GM12878 (cell line): Measurements from ENCODE around the gene SEMA5A.

Experiments
- CHD1 ChIP-seq: IDR thresholded peaks from 2 replicates; pipeline ENCODE4 v1.6.1; 2012; ENCODE audit warnings: low read depth, low read length, improper control_type of control experiment
- HCFC1 ChIP-seq: fragments of 150-350 bp; IDR thresholded peaks from 2 replicates; pipeline ENCODE4 v1.6.1; 2014; ENCODE audit warnings: low read length
- POLR2A ChIP-seq: IDR thresholded peaks from 2 replicates; pipeline ENCODE4 v1.6.1; 2011; ENCODE audit warnings: low read depth, mild to moderate bottlenecking, low read length
- POLR2AphosphoS5 ChIP-seq: IDR thresholded peaks from 2 replicates; pipeline ENCODE4 v1.6.1; 2011; ENCODE audit warnings: mild to moderate bottlenecking, low read length, inconsistent platforms
- SMAD5 ChIP-seq: IDR thresholded peaks from 2 replicates; pipeline ENCODE4 v1.6.1; 2016; ENCODE audit warnings: antibody characterized with exemption, low read depth
- TCF7 ChIP-seq: IDR thresholded peaks from 2 replicates; pipeline ENCODE4 v1.6.1; 2014; ENCODE audit warnings: antibody characterized with exemption, borderline replicate concordance
- ZNF274 ChIP-seq: IDR thresholded peaks from one replicate; pipeline ENCODE4 v1.8.0; 2011; ENCODE audit not compliant: insufficient read length, insufficient read depth
- TF ChIP-seq, protein P1 (sequence below), 3 experiments: IDR thresholded peaks in 2 of 3; conservative IDR thresholded peaks in 1 of 3; 2 replicates each; pipeline ENCODE4 v1.5.1; 2011; ENCODE audit warnings: low read depth in 3 of 3, low read length in 3 of 3, mild to moderate bottlenecking in 3 of 3, control low read depth in 2 of 3, moderate library complexity in 2 of 3, inconsistent platforms in 1 of 3, mixed read lengths in 1 of 3; ENCODE audit not compliant: control insufficient read depth in 2 of 3, insufficient read depth in 1 of 3; ENCODE audit errors: extremely low read depth in 1 of 3
- TF ChIP-seq, protein P2 (sequence below): fragments of 450-650 bp; IDR thresholded peaks from 2 replicates; pipeline ENCODE4 v1.6.1; 2017; ENCODE audit warnings: mild to moderate bottlenecking

DNA sequence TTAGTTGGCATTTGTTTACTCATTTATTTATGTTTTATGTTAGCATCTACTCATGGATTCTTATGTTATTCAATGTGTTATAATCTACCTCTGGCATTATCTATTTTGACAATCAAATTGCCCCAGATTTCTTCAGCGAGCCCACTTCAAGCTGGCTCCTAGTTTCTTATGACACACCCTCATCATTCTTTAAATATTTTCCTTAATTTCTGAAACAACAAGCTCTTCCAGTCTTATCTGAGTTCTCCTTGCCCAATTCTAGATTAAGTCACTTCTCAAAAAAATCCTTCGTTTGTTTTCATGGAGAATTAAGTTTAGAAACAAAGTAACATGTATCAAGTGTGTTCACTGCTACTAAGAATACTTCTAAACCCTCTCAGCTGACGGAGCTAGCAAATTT lies 229.8 kb downstream of the SEMA5A start:
- TF ChIP-seq POLR2A: no peak
- TF ChIP-seq, protein P1, sequence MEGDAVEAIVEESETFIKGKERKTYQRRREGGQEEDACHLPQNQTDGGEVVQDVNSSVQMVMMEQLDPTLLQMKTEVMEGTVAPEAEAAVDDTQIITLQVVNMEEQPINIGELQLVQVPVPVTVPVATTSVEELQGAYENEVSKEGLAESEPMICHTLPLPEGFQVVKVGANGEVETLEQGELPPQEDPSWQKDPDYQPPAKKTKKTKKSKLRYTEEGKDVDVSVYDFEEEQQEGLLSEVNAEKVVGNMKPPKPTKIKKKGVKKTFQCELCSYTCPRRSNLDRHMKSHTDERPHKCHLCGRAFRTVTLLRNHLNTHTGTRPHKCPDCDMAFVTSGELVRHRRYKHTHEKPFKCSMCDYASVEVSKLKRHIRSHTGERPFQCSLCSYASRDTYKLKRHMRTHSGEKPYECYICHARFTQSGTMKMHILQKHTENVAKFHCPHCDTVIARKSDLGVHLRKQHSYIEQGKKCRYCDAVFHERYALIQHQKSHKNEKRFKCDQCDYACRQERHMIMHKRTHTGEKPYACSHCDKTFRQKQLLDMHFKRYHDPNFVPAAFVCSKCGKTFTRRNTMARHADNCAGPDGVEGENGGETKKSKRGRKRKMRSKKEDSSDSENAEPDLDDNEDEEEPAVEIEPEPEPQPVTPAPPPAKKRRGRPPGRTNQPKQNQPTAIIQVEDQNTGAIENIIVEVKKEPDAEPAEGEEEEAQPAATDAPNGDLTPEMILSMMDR (IDR thresholded peaks at IDR 0.05 in 2 of 3, conservative IDR thresholded peaks at IDR 0.05 in 1 of 3; ENCODE audit: control insufficient read depth in 2 of 3, extremely low read depth in 1 of 3, insufficient read depth in 1 of 3, low read depth in 3 of 3, low read length in 3 of 3): no peak
- TF ChIP-seq POLR2AphosphoS5: no peak
- no peak for TF ChIP-seq CHD1
- no peak for TF ChIP-seq TCF7
- no peak for TF ChIP-seq SMAD5
- TF ChIP-seq HCFC1: no peak
- TF ChIP-seq ZNF274: no peak
- TF ChIP-seq, protein P2, sequence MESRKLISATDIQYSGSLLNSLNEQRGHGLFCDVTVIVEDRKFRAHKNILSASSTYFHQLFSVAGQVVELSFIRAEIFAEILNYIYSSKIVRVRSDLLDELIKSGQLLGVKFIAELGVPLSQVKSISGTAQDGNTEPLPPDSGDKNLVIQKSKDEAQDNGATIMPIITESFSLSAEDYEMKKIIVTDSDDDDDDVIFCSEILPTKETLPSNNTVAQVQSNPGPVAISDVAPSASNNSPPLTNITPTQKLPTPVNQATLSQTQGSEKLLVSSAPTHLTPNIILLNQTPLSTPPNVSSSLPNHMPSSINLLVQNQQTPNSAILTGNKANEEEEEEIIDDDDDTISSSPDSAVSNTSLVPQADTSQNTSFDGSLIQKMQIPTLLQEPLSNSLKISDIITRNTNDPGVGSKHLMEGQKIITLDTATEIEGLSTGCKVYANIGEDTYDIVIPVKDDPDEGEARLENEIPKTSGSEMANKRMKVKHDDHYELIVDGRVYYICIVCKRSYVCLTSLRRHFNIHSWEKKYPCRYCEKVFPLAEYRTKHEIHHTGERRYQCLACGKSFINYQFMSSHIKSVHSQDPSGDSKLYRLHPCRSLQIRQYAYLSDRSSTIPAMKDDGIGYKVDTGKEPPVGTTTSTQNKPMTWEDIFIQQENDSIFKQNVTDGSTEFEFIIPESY: no peak
